ENCODE data around the gene VPS8. TPM values are rescaled to one million over a fixed set of nuclear protein-coding genes. Genes with fewer than 3 reads are reported as not detected.

VPS8 gene
- total and polyA plus RNA-seq, 4 experiments from 2014 or later, result 23.0 to 85.9 (median 60.2) TPM

- Histone ChIP-seq H3K27ac (ENCODE audit: low read depth, low read length) (no peak overlapping the region), H3K27me3 (ENCODE audit: insufficient read depth, low read length) (no peaks in the 10 kb centered on the region), H3K36me3 (ENCODE audit: insufficient read depth, low read length) (peaks cover 27% of the 10 kb centered on the region), H3K4me3 (ENCODE audit: low read length in 2 of 2) (no peak overlapping the region), H3K4me1 (ENCODE audit: insufficient read depth, low read length) (no peaks in the 10 kb centered on the region), H3K9me3 (ENCODE audit: control insufficient read depth in 1 of 2, low read length in 2 of 2) (no peaks in the 10 kb centered on the region)
- CTCF ChIA-PET (ENCODE audit: partially characterized antibody), result no interaction called here
- intact Hi-C loops (cut with micrococcal nuclease), result no loop called here
- POLR2A ChIA-PET (ENCODE audit: partially characterized antibody), result no interaction called here
- Mint-ChIP-seq H3K4me1 (no peaks in the 10 kb centered on the region), H3K27ac (no peak overlapping the region), H3K4me3 (no peak overlapping the region), H3K27me3 (no peaks in the 10 kb centered on the region), H3K36me3 (peaks cover 57 to 72% of the 10 kb centered on the region in 2 donors), H3K9me3 (no peaks in the 10 kb centered on the region)
- DNase-seq, result no peak
Measured at GRCh38 chr3:184932777-184933176, 120.8 kb downstream of the VPS8 start.

GRCh38 chr3:184937611-184938010 lies 125.6 kb downstream of the VPS8 start:
- ChIA-PET CTCF (ENCODE audit: partially characterized antibody) (interaction anchor here (0.6 to 1.0 kb wide), 2 partner anchors 8 to 28 kb away, joined by 3 read pairs; no protein-coding TSS in a partner anchor), POLR2A (ENCODE audit: partially characterized antibody) (no interaction called here)
- Histone ChIP-seq H3K9me3 (ENCODE audit: control insufficient read depth in 1 of 2, low read length in 2 of 2) (no peaks in the 10 kb centered on the region), H3K27me3 (ENCODE audit: insufficient read depth, low read length) (no peaks in the 10 kb centered on the region), H3K36me3 (ENCODE audit: insufficient read depth, low read length) (peaks cover 26% of the 10 kb centered on the region), H3K27ac (ENCODE audit: low read depth, low read length) (no peak overlapping the region), H3K4me1 (ENCODE audit: insufficient read depth, low read length) (no peaks in the 10 kb centered on the region), H3K4me3 (ENCODE audit: low read length in 2 of 2) (no peak overlapping the region)
- Mint-ChIP-seq H3K4me1 (no peaks in the 10 kb centered on the region), H3K27ac (peak overlapping the region in 1 of 7 donors; percentile 18), H3K4me3 (no peak overlapping the region), H3K36me3 (peaks cover 56 to 66% of the 10 kb centered on the region in 2 donors), H3K9me3 (no peaks in the 10 kb centered on the region), H3K27me3 (no peaks in the 10 kb centered on the region)
- DNase-seq, result no peak
- intact Hi-C loops (cut with micrococcal nuclease), result no loop called here

GRCh38 chr3:184941408-184941807 lies 129.4 kb downstream of the VPS8 start:
- Histone ChIP-seq H3K4me1 (ENCODE audit: insufficient read depth, low read length) (no peaks in the 10 kb centered on the region), H3K27me3 (ENCODE audit: insufficient read depth, low read length) (no peaks in the 10 kb centered on the region), H3K4me3 (ENCODE audit: low read length in 2 of 2) (no peak overlapping the region), H3K36me3 (ENCODE audit: insufficient read depth, low read length) (peaks cover 25% of the 10 kb centered on the region), H3K9me3 (ENCODE audit: control insufficient read depth in 1 of 2, low read length in 2 of 2) (no peaks in the 10 kb centered on the region), H3K27ac (ENCODE audit: low read depth, low read length) (no peak overlapping the region)
- Mint-ChIP-seq H3K27me3 (no peaks in the 10 kb centered on the region), H3K4me3 (no peak overlapping the region), H3K36me3 (peaks cover 52 to 65% of the 10 kb centered on the region in 2 donors), H3K27ac (no peak overlapping the region), H3K9me3 (no peaks in the 10 kb centered on the region), H3K4me1 (no peaks in the 10 kb centered on the region)
- intact Hi-C loops (cut with micrococcal nuclease), result no loop called here
- ChIA-PET CTCF (ENCODE audit: partially characterized antibody) (no interaction called here), POLR2A (ENCODE audit: partially characterized antibody) (no interaction called here)
- DNase-seq, result no peak

GRCh38 chr3:184942735-184943134 lies 130.8 kb downstream of the VPS8 start:
- no peaks in the 10 kb centered on the region for H3K27me3 ChIP-seq (ENCODE audit: insufficient read depth, low read length)
- Mint-ChIP-seq H3K4me1 (no peaks in the 10 kb centered on the region), H3K4me3 (no peak overlapping the region), H3K36me3 (peaks cover 54 to 59% of the 10 kb centered on the region in 2 donors), H3K27ac (no peak overlapping the region), H3K9me3 (no peaks in the 10 kb centered on the region), H3K27me3 (no peaks in the 10 kb centered on the region)
- intact Hi-C loops (cut with micrococcal nuclease), result no loop called here
- no peak overlapping the region for H3K4me3 ChIP-seq (ENCODE audit: low read length in 2 of 2)
- ChIA-PET CTCF (ENCODE audit: partially characterized antibody) (interaction anchor here (0.9 kb wide), 1 partner anchor 19 kb away, joined by 3 read pairs; no protein-coding TSS in a partner anchor), POLR2A (ENCODE audit: partially characterized antibody) (no interaction called here)
- peaks cover 17% of the 10 kb centered on the region for H3K36me3 ChIP-seq (ENCODE audit: insufficient read depth, low read length)
- H3K27ac ChIP-seq (ENCODE audit: low read depth, low read length), result no peak overlapping the region
- no peak for DNase-seq
- no peaks in the 10 kb centered on the region for H3K9me3 ChIP-seq (ENCODE audit: control insufficient read depth in 1 of 2, low read length in 2 of 2)
- H3K4me1 ChIP-seq (ENCODE audit: insufficient read depth, low read length), result no peaks in the 10 kb centered on the region

GRCh38 chr3:184944241-184944640 lies 132.3 kb downstream of the VPS8 start:
- Mint-ChIP-seq H3K27me3 (no peaks in the 10 kb centered on the region), H3K4me3 (no peak overlapping the region), H3K36me3 (peaks cover 47 to 51% of the 10 kb centered on the region in 2 donors), H3K9me3 (no peaks in the 10 kb centered on the region), H3K27ac (peak overlapping the region in 1 of 7 donors; percentile 27), H3K4me1 (no peaks in the 10 kb centered on the region)
- POLR2A ChIA-PET (ENCODE audit: partially characterized antibody), result no interaction called here
- Histone ChIP-seq H3K4me1 (ENCODE audit: insufficient read depth, low read length) (no peaks in the 10 kb centered on the region), H3K27me3 (ENCODE audit: insufficient read depth, low read length) (no peaks in the 10 kb centered on the region), H3K36me3 (ENCODE audit: insufficient read depth, low read length) (peaks cover 13% of the 10 kb centered on the region), H3K4me3 (ENCODE audit: low read length in 2 of 2) (no peak overlapping the region), H3K9me3 (ENCODE audit: control insufficient read depth in 1 of 2, low read length in 2 of 2) (no peaks in the 10 kb centered on the region), H3K27ac (ENCODE audit: low read depth, low read length) (no peak overlapping the region)
- CTCF ChIA-PET (ENCODE audit: partially characterized antibody), result no interaction called here
- no peak for DNase-seq
- intact Hi-C loops (cut with micrococcal nuclease), result no loop called here

GRCh38 chr3:184945886-184946625 lies 134.1 kb downstream of the VPS8 start:
- CTCF ChIA-PET (ENCODE audit: partially characterized antibody), result interaction anchor here (1.0 kb wide), 1 partner anchor 9 kb away, joined by 3 read pairs; no protein-coding TSS in a partner anchor
- H3K4me3 Mint-ChIP-seq, result no peak overlapping the region

GRCh38 chr3:184946917-184947316 lies 135.0 kb downstream of the VPS8 start:
- Histone ChIP-seq H3K4me3 (ENCODE audit: low read length in 2 of 2) (no peak overlapping the region), H3K27me3 (ENCODE audit: insufficient read depth, low read length) (no peaks in the 10 kb centered on the region), H3K9me3 (ENCODE audit: control insufficient read depth in 1 of 2, low read length in 2 of 2) (no peaks in the 10 kb centered on the region), H3K27ac (ENCODE audit: low read depth, low read length) (no peak overlapping the region), H3K4me1 (ENCODE audit: insufficient read depth, low read length) (no peaks in the 10 kb centered on the region), H3K36me3 (ENCODE audit: insufficient read depth, low read length) (peaks cover 6% of the 10 kb centered on the region)
- intact Hi-C loops (cut with micrococcal nuclease), result no loop called here
- Mint-ChIP-seq H3K36me3 (peaks cover 47 to 50% of the 10 kb centered on the region in 2 donors), H3K4me1 (peaks cover 0 to 3% (median 0%) of the 10 kb centered on the region in 4 donors), H3K9me3 (no peaks in the 10 kb centered on the region), H3K27ac (peak overlapping the region in 2 of 7 donors; percentile 3 to 15), H3K27me3 (no peaks in the 10 kb centered on the region), H3K4me3 (no peak overlapping the region)
- ChIA-PET POLR2A (ENCODE audit: partially characterized antibody) (no interaction called here), CTCF (ENCODE audit: partially characterized antibody) (no interaction called here)
- no peak for DNase-seq

More at GRCh38 chr3:184945886-184946625, 134.1 kb downstream of the VPS8 start:
- H3K27me3 Mint-ChIP-seq, result no peaks in the 10 kb centered on the region
- peaks cover 0 to 3% (median 0%) of the 10 kb centered on the region in 4 donors for H3K4me1 Mint-ChIP-seq
- peaks cover 44 to 45% of the 10 kb centered on the region in 2 donors for H3K36me3 Mint-ChIP-seq
- POLR2A ChIA-PET (ENCODE audit: partially characterized antibody), result no interaction called here
- DNase-seq, result no peak
- Histone ChIP-seq H3K4me3 (ENCODE audit: low read length in 2 of 2) (no peak overlapping the region), H3K27ac (ENCODE audit: low read depth, low read length) (no peak overlapping the region), H3K9me3 (ENCODE audit: control insufficient read depth in 1 of 2, low read length in 2 of 2) (no peaks in the 10 kb centered on the region), H3K36me3 (ENCODE audit: insufficient read depth, low read length) (peaks cover 6% of the 10 kb centered on the region), H3K27me3 (ENCODE audit: insufficient read depth, low read length) (no peaks in the 10 kb centered on the region), H3K4me1 (ENCODE audit: insufficient read depth, low read length) (no peaks in the 10 kb centered on the region)
- H3K9me3 Mint-ChIP-seq, result no peaks in the 10 kb centered on the region
- peak overlapping the region in 1 of 7 donors; percentile 48 for H3K27ac Mint-ChIP-seq
- intact Hi-C loops (cut with micrococcal nuclease), result no loop called here
